Activated CD4-positive, alpha-beta T cell treated with anti-CD3 and anti-CD28 coated beads, Interleukin-2, Interleukin-4, amounts not matched to agents 100 ng/mL and 50 ng/mL, durations not matched to agents 16 hours and 8 hours (primary cell): ENCODE measurements around the gene OMA1.

Source experiments
- DNase-seq: peaks from one replicate; pipeline ENCODE4 v3.0.0-alpha.2; 2020; ENCODE audit warnings: low spot score

The OMA1 gene

DNA sequence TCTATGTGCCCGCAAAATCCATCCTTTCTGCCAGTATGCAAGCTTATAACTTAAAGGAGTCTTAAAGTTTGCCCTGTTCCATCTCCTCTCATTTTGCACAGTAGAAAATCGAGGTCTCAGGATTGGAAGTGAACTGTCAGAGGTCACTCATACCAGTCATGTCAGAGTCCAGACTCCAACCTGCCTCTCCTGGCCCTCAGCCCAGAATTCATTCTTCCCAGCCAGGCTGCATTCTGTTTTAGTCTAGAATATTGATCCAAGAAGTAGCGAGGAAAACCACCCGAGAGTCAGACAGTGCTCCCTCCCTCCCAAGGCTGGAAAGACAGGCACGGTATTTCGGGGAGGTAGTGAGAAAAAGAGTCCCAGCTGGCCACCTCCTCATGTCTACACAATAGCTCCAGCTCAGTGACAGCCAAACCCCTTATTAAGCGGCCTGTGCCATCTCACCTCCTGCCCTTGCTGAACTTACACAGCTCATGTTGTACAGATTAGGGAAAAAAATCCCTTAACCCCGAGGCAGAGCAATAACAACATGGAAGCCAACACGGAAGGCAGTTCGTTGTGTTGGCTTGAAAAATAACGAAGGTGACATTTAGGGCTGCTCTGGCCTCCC is 89.4 kb downstream of the OMA1 start:
- DNase-seq = no peak

DNA sequence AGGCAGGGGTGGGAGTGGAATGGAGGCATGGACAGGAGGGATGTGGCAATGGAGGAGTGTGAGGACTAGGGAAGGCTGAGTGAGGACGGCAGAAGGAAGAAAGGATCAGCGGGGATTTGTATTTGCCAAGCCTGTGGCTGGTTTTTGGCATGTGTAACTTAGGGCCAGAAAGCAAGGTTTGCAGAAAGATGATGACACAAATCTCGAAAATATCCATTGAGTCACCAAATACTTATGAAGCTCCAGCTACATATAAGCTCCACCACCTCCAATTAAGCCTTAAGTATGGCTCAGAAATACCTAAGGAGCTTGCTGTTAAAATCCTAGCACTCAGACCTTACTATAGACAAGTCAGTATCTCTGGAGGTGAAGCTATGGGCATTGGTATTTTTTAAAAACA is 90.1 kb downstream of the OMA1 start:
- no peak for DNase-seq

DNA sequence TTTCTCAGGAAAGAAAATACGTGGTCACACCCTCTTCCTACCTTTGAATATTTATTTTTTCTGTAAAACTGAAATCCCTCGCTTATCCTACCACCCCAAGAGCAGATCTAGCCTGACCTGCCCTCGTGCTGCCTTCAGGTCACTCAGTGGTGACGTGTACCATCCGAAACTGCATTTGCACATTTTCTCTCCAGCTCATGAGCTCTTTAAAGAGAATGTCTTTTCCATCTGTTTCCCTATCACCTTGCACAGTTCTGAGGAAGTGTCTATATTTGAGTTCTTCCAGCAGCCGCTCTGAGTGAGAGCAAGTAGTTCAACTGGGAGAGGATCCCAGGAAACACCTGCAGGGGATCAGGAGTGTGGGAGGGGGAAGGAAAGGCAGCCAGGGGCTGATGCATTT is 91.7 kb downstream of the OMA1 start:
- DNase-seq = no peak

DNA sequence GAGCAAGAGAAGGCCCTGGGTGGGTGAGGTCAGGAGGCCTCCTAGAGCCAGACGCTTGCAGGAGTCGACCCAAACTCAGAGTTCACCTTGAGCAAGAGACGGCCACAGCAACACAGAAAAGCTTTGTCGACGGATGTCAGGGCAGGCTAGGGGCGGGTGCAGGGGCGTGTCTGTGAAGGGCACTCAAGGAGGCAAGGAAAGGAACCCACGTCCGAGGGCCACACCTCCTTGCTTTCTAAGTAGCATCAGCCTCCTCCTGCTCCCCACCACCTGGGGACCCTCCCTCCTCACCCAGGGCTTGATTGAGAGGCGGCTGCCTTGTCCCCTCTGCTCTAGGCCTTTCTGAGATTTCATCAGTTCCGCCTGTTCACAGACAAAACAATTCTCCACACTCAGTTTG is 92.1 kb downstream of the OMA1 start:
- no peak for DNase-seq

DNA sequence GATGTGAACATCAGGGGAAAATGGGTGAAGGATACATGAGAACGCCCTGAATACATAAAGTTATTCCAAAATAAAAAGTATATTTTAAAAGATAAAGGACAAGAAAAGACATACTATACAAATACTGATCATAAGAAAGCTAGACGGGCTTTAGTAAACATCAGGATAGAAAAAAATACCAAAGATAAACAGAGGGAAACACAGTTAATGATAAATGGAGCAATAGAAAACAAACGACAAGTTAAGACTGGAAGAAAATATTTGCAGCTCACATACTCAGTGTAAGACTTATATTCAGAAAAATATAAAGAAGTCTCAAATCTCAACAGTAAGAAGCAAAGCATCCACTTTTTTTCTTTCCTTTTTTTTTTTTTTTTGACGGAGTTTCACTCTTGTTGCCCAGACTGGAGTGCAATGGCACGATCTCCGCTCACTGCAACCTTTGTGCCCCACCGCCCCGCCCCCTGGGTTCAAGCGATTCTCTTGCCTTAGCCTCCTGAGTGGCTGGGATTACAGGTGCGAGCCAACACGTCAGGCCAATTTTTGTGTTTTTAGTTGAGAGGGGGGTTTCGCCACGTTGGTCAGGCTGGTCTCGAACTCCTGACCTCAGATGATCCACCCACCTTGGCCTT is 94.8 kb downstream of the OMA1 start:
- no peak for DNase-seq

DNA sequence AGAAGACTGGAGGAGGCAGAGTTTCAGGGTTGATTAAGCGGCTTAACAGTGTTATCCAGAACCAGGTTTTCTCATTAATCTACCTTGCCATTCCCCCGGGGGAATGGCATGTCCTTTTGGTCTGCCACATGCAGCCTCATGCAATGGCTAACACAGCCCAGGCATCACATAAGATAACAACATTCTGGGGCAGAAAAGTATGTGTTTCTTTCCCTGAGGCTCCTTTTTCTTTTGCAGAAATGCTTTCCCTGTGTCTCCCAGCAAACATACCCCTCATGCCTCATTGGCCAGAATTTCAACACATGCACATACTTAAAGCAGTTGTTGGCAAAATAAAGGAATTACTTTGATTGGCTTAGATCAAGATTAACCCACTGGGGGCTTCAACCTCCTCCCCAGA is 98.6 kb downstream of the OMA1 start:
- no peak for DNase-seq

DNA sequence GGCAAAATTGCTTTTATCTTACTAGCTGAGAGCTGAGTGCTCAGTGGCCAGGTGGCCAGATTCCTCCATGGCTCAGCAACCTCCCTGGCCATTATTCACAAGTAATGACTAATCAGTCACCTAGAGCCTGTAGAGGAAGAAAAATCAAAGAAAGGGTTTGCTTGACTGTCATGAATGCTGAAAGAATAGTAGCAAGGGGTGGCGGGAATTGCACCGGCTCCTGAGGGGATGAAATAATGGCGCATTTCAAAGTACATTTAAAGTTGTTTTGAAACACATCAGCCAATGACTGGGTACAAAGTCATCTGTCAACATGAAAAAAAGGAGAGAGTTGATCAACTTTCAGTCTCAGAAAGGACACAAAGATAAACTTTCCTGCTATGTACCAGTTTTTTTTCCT is 99.5 kb downstream of the OMA1 start:
- no peak for DNase-seq

DNA sequence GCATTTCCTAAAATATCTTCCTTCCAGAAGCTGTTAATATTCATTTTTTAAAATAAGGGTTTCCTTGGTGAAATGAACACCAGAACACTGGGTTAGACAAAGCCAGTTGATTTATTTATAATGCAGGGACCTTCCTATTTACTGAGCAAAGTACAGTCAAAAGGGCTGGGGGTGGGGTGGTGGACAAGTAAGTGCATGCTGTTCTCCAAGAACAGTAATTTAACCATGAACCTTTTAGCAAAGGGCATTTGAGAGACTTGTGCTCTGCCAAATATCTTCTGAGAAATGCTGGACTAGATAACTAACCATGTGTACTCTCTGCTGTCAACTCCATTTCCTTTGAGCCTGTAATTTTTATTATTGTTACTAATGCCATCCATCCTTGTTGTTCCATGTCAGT is 100.2 kb downstream of the OMA1 start:
- no peak for DNase-seq

DNA sequence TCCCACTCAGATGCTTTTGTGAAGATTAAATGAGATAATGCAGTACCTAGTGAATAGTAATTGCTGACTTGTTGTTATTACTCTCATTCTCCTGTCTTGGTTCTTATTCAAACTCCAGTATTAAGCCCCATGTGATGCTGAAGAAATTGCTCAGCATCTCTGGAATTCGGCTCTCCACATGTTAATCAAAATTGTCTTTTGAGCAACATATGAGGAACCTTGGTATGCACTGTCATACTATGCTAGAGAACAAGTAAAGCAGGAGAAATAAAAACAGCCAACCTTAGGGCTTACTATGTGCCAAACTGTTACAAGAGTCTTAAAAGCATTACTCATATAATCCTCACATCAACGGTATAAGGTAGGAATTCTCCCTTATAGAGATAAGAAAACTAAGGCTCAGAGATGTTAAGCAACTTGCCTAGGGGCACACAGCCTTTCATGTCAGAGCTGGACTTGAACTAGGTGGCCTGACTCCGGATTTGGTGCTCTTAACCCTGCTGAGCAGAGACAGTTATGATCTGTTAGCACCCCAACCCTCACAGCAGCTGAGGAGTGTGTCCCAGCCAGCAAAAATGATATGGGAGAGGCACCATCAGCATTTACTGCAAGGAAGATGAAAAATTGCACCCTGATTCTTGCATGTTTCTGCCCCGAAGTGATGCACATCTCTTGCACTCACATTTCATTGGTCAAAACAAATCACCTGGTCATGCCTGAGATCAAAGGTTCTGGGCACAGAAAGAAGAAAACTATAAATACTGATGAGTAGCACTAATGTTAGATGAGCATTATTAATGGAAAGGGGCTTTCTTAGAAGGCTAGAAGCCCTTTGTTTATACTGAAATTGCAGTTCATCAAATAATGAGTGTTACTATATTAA is 102.3 kb downstream of the OMA1 start:
- no peak for DNase-seq

DNA sequence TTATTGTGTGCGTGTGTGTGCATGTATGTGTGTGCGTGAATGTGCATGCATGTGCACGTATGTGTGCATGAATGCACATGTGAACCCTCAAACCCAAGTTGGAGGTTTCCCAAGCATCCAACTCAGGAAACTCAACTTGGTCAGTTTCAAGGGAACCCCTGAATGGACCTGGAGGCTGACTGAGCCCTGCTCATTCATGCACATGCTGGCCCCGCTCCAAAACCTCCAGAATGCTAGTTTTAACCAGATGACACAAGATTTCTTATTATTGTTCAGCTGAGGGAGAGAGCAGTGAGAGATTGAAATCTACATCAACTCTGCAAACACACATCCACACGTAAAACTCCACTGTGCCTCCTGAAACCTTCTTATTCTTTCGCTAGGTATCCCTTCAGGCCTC is 104.4 kb downstream of the OMA1 start:
- DNase-seq = no peak

DNA sequence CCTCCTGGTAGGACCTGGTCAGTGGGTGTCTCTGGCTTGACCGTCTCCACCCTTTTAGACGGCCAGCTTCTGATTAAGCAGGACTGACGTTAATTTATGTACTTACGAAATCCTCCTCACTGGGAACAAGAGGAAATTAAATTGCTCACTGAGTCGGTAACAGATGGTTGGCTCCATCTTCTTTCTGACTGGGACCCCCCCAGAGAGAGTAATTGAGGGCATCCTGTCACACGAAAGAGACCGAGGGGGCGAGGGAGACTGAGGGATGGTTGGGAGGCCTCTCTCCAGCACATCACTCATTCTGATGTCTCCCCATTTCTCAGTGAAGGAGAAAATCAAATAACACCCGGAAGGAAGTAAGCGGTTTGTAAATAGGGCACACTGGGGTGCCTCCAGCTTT is 104.8 kb downstream of the OMA1 start:
- no peak for DNase-seq

DNA sequence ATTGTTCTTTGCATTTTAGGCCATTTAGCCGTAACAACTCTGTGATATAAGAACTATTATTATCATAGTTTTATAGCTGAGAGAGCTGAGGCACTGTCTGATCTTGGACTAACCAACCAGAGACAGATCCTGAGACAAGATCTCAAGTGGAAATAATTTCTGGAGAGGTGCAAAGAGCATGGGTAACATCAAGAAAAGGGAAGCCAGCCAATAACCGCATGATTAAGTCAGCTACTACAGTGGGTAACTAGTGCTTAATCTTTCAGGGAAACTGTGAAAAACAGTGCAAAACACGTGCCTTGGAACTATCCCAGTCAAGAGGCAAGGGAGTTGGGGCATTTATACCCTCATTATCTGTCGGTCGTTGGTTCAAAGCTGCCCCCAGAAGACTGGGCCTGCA is 105.8 kb downstream of the OMA1 start:
- no peak for DNase-seq

DNA sequence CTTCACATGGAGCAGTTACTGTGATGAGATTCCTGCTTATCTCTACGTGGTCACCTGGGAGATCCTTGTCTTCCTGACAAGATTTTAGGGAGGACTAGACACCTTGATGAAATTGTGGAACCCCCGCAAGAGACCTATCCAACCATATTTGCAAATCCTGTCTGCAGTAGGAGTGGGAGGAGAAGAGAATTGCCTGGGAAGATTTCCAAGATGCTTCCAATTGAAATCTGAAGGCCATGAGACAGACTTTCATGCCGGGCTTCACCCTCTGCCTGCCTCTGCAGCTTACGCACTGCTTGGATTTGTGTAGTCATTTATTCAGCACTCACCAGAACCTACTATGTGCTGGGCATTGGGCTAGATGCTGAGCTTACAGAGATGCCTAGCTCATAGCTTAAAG is 106.6 kb downstream of the OMA1 start:
- DNase-seq = no peak

DNA sequence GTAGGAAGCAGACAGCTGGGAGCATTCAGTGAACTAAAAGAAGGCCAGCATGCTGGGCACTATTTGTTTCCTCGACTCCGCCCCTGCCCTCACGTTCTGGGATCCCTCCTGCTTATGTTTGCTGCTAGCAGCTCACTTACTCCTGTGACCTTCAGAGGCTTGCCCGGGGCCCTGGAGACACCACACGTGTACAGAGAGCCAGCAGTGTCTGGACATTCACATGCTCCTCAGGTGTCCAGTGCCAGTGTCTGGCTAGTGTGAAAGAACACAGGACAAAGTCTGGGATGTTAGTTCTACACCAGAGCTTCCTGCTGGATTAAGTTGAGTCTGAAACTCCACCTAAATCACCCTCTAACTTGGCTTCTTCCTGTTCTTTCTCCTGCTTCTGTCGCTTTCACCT is 108.1 kb downstream of the OMA1 start:
- no peak for DNase-seq

DNA sequence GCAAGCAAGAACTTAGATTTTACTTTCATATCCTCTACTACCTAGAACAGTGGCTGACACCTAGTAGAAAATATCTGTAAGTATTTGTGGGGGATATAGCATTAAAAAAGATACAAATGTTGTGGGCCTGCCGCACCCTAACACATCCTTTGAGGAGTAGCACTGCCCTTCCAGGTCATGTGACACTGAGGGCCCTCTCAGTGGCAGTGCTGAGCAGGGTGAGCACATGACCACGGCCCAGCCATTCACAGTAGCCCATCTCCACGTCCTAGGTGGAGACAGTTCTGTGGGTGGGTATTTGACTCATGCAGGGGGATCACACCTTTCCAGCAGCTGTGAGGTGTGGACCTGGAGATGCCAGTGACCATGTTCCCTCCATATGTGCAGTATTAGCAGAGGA is 108.9 kb downstream of the OMA1 start:
- DNase-seq = no peak

DNA sequence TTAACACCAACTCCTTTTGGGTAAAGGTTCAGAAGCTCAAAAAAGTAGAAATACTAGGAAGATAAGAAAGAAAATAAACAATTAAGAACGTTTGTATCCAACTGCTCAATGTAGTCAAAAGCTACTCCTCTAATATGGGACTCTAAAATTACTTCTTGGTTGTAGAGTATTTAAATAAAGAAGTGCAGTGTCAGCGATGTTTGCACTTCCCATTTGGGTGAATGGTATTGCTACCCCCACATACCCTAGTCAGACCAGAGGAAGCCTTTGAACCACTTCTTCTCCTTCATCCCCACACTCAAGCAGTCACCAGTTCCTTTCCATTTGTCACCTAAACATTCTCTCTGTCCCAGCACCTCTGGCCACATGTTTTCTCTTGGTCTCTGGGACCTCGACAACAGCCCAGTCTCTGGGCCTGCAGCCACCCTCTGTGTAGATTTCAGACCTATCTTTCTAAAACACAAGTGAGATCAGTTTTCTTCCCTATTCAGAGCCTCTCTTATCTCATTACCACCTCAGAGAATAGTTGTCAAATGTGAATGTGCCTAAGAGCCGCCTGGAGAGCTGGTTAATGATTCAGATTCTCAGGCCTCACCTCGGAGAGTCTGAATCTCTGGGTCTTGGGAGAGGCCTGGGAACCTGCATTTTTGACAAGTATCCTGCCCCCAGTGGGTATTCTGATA is 109.8 kb downstream of the OMA1 start:
- DNase-seq = no peak

DNA sequence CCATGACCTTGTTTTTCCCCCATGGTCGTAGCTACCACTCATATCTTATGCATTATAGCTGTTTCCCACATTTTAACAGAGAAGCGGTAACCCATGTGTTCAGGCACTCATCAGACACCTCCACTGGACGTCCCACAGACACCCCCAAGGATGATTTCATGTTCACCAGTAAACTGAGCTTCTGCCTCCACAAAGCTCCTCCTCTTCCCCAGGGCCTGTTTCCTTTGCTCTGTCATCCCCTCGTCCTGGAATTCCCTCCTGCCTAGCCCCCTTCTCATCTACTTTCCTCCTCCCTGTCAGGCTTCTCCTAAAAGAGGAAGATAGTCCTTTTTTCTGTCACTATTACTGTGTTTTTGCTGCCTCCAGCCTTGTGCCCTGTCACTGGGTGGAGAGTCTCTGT is 111.2 kb downstream of the OMA1 start:
- DNase-seq = no peak

DNA sequence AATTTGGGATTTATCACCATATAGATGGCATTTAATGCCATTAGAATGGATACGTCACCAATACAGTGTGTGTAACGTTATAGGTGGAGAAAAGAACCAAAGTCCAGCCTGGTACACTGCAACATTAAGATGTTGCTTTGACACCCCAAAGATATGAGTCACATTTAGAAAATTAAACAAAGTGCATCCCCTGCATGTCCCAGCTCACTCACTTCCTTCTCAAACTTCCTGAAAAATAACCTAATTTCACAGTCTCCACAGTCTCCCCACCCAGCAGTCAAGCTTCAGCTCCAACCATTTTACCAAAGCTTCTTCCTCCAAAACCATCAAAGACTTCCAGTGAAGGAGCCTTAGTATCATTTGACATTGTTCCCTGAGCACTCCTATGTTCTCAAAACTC is 111.9 kb downstream of the OMA1 start:
- DNase-seq = no peak

DNA sequence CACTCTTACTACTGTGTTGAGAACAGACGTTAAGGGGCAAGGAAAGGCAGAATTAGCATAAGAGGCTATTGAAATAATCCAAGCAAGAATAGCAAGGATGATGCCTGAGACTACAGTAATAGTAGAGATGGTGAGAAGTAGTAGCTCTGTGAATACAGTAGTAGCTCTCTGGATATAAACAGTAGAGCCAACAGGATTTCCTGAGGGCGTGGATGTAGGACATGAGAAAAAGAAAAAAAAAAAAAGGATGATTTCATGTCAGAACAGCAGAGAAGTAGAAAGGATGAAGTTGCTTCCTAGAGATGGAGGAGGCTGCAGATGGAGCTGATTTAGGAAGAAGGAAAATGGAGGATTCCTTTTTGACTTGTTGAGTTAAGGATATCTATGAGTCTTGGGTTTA is 112.3 kb downstream of the OMA1 start:
- no peak for DNase-seq

DNA sequence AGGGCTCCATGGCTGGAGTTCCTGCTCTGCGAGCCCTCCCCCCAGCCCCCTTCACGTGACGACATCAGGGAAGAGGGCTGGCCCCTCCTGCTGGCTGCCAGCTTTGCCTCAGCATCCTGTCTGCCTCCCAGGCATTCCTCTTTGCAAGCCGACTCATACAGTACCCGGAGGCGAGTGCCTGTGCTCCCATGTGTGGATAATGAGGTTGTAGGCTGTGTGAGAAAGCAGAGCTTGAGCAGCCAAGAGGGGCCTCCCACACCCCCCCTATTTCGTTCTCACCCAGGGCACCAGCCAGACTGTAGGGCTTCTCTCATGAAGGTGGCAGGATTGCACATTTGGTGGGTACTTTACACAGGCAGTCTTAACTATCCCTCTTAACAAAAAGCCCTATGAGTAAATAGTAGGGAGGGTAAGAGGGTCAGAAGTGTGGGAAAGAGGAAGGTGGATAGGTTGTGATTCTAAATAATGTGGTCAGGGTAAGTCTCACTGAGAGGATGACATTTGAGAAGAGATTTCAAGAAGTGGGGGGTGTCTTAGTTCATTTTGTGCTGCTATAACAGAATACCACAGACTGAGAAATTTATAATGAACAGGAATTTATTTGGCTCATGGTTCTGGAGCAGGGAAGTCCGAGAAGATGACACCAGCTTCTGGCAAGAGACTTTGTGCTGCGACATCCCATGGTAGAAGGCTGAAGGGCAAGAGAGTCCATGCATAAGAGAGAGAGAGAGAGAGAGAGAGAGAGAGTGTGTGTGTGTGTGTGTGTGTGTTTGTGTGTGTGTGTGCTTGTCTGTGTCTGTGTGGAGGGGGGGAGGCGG is 113.5 kb downstream of the OMA1 start:
- DNase-seq = no peak

DNA sequence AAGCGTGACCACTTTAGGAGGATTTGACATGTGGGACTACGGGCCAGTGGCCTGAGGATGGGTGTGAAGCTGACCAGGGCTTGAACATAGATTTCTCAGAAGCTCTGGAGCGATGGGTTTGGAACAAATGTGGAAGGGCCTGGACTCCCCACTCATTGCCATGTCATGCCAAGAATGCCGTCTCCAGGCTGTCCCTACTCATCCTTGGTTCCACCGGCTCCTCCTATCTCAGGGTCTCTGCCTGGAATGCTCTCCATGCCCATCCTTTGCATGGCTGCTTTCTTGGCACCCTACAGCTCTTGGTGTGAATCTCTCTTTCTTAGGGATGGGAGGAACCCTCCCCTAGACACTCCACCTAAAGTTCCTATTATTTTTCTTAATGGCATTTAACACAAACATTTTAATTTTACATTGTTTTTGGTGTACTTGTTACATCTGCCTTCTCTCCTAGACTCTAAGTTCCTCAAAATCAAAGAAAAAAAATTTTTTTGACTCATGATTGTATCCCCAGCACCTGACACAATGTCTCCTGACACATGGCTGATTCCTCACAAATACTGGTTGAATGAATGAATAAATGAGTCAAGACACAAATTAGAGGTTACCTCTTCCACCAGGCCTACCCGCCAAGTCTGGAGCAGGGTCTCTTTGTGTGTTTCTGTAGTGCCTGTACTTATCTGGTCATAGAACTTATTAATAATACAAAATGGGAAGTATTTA is 114.5 kb downstream of the OMA1 start:
- DNase-seq = no peak
